Measurements from ENCODE around the gene LYSMD4.

The LYSMD4 gene

DNA sequence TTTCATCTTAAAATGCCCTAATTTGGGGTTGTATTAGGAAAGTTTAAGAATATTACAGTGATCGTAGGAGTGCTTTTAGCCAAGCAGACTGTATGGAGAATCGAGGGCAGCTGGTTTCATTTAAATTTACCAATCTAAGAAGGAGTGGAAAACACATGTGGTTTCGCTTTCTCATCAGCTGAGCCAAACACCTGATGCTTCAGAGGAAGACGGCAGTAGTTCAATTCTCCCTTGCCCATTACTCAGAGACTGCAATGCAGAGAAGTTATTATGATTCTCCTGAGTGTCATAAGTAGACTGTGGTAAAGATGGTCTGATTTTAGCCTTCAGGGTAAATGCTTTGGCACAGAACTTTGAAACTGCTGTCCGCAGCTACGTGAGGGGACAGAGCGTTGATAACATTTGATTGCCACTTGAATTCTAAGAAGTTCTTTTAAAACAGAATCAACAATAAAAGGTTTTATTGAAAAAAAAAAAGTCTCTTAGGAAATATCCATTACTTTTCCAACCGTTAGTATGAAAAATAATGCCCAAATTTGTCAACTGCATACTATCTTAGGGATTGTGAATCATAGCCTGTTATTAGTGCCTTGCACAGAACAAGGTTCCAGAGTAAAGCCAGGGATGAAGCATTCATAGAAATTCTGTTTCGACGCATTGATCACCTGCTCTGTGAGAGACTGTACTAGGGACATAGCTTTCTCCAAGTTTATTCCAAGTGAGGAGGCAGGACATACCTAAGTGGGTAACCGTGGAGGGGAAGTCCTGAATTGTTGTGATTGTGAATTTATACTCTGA lies 25.6 kb downstream of the LYSMD4 start:
- H3K4me3 ChIP-seq (ENCODE audit: low read depth, low read length) = no peak overlapping the region
- no peak for DNase-seq (ENCODE audit: low read depth)
- TF ChIP-seq, protein P1, sequence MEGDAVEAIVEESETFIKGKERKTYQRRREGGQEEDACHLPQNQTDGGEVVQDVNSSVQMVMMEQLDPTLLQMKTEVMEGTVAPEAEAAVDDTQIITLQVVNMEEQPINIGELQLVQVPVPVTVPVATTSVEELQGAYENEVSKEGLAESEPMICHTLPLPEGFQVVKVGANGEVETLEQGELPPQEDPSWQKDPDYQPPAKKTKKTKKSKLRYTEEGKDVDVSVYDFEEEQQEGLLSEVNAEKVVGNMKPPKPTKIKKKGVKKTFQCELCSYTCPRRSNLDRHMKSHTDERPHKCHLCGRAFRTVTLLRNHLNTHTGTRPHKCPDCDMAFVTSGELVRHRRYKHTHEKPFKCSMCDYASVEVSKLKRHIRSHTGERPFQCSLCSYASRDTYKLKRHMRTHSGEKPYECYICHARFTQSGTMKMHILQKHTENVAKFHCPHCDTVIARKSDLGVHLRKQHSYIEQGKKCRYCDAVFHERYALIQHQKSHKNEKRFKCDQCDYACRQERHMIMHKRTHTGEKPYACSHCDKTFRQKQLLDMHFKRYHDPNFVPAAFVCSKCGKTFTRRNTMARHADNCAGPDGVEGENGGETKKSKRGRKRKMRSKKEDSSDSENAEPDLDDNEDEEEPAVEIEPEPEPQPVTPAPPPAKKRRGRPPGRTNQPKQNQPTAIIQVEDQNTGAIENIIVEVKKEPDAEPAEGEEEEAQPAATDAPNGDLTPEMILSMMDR (IDR thresholded peaks at IDR 0.05; ENCODE audit: control insufficient read depth, extremely low read depth, insufficient read depth) = no peak

DNA sequence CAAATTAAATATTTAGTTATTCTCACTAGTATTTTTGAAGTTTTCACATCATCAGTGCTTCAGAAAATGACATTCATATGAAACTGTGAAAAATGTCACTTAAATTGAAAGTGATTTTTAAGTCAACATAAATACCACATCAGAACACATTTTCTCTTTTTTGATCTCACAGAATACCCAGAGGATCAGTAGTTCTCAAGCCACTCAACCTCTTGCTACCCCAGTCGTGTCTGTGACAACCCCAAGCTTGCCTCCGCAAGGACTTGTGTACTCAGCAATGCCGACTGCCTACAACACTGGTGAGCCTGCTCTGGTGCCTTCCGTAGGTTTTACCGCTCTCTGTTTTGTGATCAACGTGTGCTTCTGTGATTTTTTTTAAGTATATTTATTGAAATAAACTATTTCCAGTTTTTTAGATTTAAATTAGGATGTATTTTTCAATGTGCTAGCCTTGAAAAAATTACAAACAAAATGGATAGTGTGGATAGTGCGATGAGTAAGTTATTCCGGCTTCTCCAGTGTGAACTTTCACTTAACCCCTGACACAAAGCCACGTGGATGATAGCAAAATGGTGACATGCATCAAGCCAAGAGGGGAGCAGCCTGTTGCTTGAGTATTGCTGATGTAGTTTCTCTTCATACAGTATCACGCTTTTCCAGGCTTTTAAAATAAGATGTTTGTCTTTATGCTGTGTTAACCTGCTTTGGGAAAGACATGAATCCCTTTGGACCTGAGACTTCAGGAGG lies 26.5 kb downstream of the LYSMD4 start:
- H3K4me3 ChIP-seq (ENCODE audit: low read depth, low read length) = no peak overlapping the region
- TF ChIP-seq, protein P1 (IDR thresholded peaks at IDR 0.05; ENCODE audit: control insufficient read depth, extremely low read depth, insufficient read depth) = no peak
- DNase-seq (ENCODE audit: low read depth) = no peak

DNA sequence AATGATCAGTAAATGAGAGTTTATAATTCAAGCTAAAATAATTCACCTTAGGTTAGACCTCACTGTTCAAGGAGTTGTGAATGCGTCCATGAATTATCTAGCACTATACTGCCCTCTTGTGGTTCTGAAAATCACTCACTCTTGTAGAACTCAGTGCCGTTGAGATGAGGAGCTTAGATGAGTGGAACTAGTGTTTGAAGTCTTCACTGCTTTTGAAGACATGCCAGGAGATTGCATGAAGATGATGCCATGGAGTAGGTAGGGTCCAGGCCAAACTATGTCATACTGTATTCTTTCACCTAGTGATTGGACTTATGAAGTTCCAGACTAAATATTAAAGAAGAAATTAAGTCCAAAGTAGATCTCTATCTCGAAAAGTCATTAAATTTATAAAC lies 28.8 kb downstream of the LYSMD4 start:
- DNase-seq (ENCODE audit: low read depth) = peak; percentile 82
- TF ChIP-seq, protein P1 (IDR thresholded peaks at IDR 0.05; ENCODE audit: control insufficient read depth, extremely low read depth, insufficient read depth) = peak; percentile 79
- no peak overlapping the region for H3K4me3 ChIP-seq (ENCODE audit: low read depth, low read length)

DNA sequence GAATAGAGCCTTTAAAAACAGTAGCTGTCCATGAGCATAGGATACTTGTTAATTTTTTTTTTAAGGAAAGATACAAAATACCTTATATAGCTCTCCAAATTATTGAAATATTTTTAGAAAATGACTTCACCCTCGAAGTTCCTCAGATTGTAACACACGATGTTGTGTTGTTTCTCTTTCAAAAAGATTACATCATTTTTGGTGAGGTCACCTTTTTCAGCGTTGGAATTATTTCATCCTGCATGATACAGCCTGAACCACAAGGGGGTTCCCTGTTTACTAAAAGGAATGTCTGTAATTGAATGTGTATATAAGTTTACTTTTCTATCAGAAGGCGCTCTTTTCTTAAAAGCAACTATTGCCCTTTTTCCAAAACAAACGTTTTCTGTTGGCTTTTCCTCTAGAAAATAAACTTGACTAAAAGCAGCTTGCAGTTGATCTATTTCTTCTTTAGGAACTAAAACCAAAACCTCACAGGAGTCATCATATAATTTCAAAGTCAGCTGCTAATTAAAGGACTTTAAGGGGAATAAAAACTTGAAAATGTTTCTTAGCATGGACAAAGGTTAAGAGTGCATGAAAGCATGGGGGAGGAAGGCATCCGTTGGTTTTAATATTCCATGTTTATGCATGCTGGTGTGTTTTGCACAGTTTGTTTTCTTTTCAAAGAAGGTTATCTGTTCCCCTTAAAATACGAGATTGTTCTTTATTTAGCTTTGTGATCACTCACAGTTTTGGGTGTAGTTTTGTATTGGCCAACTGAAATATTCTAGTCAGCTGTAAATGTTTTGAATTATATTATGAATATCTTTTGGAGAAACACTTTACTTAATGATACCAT lies 29.4 kb downstream of the LYSMD4 start:
- TF ChIP-seq, protein P1 (IDR thresholded peaks at IDR 0.05; ENCODE audit: control insufficient read depth, extremely low read depth, insufficient read depth) = peak; percentile 59
- DNase-seq (ENCODE audit: low read depth) = peak; percentile 72
- H3K4me3 ChIP-seq (ENCODE audit: low read depth, low read length) = no peak overlapping the region

DNA sequence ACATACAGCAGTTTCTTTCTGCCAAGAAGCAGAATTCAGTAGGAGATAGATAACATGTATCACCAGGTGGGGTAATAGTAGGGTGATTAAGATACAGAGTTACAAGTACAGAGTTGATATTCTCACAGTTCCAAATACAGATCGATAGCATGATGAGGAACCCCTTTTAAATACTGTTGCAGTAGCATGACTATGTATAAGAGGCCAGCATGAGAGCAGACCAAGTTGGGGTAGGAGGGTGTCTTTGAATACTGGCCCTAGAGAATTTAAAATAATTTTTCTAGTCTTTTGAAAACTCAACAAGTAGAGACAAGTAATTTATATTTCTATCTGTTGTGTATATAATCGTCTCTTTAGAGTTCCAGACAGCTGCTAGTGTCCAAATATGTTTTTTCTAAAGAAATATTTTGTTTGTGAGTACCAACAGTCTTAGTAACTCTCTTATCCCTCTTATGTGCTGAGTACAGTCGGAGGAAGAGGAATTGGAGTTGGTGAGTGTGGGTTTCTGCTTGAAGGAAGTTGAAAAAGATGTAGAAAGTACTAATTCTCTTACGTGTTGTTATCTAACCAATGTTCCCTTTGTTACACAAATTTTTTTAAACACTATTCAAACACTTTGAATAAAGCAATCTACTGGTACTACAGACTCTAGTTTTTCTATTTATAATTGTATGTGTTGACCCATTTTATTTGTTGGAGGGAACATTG lies 30.2 kb downstream of the LYSMD4 start:
- TF ChIP-seq, protein P1 (IDR thresholded peaks at IDR 0.05; ENCODE audit: control insufficient read depth, extremely low read depth, insufficient read depth) = no peak
- no peak overlapping the region for H3K4me3 ChIP-seq (ENCODE audit: low read depth, low read length)
- no peak for DNase-seq (ENCODE audit: low read depth)

DNA sequence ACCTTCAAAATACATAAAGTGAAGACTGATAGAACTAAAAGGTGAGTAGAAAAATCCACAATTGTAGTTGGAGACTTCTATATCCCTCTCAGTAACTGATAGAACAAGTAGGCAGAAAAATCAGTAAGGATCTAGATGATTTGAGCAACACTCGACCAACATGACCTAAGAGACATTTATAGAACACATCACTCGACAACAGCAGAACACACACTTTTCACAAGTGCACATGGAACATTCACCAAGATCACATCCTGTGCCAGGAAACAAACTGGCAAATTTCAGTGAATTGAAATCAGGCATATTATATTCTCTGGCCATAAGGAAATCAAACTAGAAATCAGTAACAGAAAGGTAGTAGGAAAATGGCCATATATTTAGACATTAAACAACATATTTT lies 37.1 kb downstream of the LYSMD4 start:
- no peak for DNase-seq (ENCODE audit: low read depth)
- no peak overlapping the region for H3K4me3 ChIP-seq (ENCODE audit: low read depth, low read length)
- TF ChIP-seq, protein P1 (IDR thresholded peaks at IDR 0.05; ENCODE audit: control insufficient read depth, extremely low read depth, insufficient read depth) = no peak
